Measurements from ENCODE around the gene XYLT2. TPM values are rescaled to one million over a fixed set of nuclear protein-coding genes. Genes with fewer than 3 reads are reported as not detected.
"Not testable (repeated sequence)": the region's sequence is repeated elsewhere in the genome, so short reads cannot be mapped to it uniquely, and the experiment has no call there.

XYLT2 gene
- total RNA-seq, result 18.0 TPM
- long read RNA-seq, partial matches to known transcripts, result 2 of 7 reads
- long read RNA-seq, other reads (novel, unspliced or antisense), result 1 of 7 reads

DNA sequence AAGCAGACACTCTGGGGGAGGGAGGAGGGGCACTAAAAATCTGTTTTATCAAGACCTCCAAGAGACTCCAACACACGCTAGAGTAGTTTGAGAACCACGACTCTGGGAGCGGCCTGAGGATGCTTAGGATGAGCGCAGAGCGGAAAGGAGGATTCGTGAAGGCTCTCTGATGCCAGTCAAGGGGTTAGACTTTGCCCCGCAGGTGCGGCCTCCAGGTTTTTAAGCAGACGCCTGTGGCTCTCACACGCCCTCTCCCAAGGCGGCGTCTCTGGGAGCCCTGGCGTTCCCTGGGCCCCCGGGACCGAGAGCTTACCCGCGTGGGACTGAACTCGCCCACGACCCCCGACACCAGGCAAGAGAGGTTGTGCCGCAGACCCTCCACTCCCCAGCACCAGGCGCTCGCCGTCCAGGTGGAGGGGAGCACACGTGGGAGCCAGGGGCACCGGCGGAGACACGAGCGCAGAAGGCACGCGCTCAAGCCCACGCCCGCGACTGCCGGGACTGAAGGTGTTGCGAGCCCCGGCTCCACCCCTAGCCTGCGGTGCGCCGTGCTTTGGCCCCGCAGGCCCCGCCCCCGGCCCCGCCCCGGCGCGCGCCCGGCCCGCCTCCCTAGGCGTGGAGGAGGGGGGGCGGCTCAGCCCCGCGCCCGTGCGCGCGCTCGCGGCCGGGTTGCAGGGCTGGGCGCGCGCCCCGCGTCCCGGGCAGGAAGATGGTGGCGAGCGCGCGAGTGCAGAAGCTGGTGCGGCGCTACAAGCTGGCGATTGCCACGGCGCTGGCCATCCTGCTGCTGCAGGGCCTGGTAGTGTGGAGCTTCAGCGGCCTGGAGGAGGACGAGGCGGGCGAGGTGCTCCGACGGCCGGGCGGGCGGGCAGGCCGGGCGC, at the start of gene XYLT2:
Gene XYLT2, plus strand, starts transcription at position 695 of the 881 bp plus-strand sequence. Its CDS starts 15 bp downstream, at position 710.
- intact Hi-C loops (cut with micrococcal nuclease), result no loop called here
- peak; percentile 93 for ATAC-seq
- DNase-seq, result peak; percentile 96

GRCh38 chr17:50297407-50297865, 48.5 kb upstream of the XYLT2 start:
- peak; percentile 96 for ATAC-seq
- intact Hi-C loops (cut with micrococcal nuclease), result no loop called here
- DNase-seq, result peak; percentile 84

DNA sequence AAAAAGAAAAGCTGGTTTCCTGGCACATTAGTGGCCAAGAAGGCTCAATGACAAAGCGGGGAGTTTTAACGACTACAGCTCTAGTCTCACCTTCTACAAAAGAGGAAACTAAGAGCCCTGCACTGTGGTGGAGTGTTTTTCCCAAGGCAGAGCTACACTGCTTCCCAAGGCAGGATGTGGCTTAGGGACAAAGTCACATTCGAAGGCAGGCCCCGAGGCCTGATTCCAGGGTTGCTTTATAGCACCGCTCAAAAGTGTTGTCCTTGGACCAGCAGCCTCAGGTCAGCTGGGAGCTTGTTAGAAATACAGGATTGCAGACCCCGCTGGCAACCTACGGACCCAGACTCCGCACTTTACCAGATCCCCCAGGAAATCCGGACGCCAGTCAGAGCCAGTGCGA, 47.9 kb upstream of the XYLT2 start:
- ATAC-seq (no peak), DNase-seq (no peak)
- intact Hi-C loops (cut with micrococcal nuclease), result no loop called here

DNA sequence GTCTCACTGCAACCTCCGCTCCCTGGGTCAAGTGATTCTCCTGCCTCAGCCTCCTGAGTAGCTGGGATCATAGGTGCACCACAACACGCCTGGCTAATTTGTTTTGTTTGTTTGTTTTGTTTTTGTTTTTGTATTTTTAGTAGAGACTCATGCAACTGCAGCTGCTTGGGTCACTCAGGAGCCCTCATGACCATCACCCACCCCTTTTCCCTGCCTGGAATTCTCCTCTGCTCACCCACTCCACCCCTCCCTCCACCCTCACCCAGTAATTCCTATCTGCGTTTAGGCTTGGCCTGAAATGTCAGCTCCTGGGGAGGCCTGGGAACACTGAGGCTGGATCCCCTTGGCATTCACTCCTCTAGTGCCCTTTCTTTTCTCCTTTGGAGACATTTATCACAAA, 46.1 kb upstream of the XYLT2 start:
- intact Hi-C loops (cut with micrococcal nuclease), result no loop called here
- DNase-seq, result no peak
- ATAC-seq, result no peak

- DNase-seq; ATAC-seq; intact Hi-C loops (cut with micrococcal nuclease): not testable (repeated sequence)
Observed at GRCh38 chr17:50300824-50301223, 45.1 kb upstream of the XYLT2 start.

- intact Hi-C loops (cut with micrococcal nuclease), result no loop called here
- no peak for ATAC-seq
- no peak for DNase-seq
Observed at GRCh38 chr17:50301891-50302584, 43.9 kb upstream of the XYLT2 start.

DNA sequence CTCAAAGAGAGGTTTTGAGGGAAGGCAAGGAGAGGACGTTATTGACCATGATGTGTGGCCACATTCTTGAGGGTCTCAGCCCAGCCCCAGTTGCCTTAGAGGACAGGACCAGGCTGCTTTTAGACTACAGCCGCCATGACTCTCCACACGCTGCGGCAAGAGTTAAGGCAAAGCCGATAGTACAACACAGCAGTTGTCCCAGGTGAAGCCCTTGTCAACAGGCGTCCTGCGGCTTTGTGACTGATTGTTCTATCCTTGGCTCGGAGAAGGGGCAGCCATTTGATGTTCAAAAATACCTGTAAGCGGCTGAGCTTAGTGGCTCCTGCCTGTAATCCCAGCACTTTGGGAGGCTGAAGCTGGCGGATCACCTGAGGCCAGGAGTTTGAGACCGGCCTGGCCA, 42.9 kb upstream of the XYLT2 start:
- DNase-seq, result no peak
- intact Hi-C loops (cut with micrococcal nuclease), result no loop called here
- no peak for ATAC-seq

GRCh38 chr17:50303596-50303995, 42.3 kb upstream of the XYLT2 start:
- intact Hi-C loops (cut with micrococcal nuclease), result no loop called here
- no peak for ATAC-seq

GRCh38 chr17:50304781-50305404, 41.0 kb upstream of the XYLT2 start:
- peak; percentile 35 for ATAC-seq
- intact Hi-C loops (cut with micrococcal nuclease), result no loop called here
- DNase-seq, result no peak

More at GRCh38 chr17:50303596-50303995, 42.3 kb upstream of the XYLT2 start:
- no peak for DNase-seq

GRCh38 chr17:50307654-50308053, 38.3 kb upstream of the XYLT2 start:
- no peak for ATAC-seq
- DNase-seq, result no peak
- intact Hi-C loops (cut with micrococcal nuclease), result no loop called here

- intact Hi-C loops (cut with micrococcal nuclease), result no loop called here
- DNase-seq, result no peak
- no peak for ATAC-seq
Observed at GRCh38 chr17:50308666-50309065, 37.3 kb upstream of the XYLT2 start.

DNA sequence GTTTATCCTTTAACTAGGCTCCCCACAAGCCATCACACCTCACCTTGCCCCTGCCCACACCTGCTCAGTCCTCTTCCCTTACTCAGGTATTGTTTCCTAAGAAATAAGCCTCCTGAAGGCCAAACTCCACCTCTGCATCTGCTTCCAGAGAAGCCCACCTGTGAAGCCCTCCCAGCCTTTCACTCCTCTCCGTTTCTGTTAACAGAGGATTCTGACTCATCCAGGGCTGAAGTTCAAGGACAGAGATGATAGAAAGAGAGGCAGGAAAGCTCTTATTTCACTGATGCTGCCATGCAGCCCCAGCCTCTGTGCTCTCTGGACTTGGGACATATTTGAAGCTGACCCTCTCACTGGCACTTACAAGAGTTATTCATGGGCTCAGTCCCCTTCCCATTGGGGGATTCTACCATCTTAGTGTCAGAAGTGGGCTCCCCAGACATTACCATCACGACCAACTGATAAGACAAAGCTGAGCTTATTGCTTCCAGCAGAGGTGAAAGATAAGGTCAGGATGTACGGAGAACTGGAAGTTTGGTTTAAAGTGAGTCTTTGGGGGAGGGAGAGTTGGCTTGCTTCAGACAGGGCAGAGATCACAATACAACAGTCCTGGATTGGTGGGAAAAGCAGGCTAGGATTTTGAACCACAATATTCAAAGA, 35.3 kb upstream of the XYLT2 start:
- ATAC-seq (no peak), DNase-seq (no peak)
- intact Hi-C loops (cut with micrococcal nuclease), result no loop called here

DNA sequence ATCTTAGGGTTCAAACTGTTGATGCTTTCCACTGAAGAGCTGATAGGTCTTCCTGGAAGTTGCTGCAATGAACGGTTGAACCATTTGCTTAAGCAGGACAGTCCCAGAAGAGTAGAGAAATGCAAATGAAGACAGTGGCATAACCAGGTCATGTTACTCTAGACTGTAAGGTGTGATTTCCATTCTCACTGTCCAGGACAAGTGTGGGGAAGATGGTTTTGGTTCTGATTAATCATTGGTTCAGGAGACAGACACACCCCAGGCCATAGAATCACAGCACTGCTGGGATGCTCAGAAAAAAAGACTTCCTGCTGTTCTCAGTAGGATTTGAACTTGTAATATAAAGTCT, 34.8 kb upstream of the XYLT2 start:
- intact Hi-C loops (cut with micrococcal nuclease), result no loop called here
- no peak for ATAC-seq
- no peak for DNase-seq

GRCh38 chr17:50311483-50311882, 34.4 kb upstream of the XYLT2 start:
- no peak for DNase-seq
- intact Hi-C loops (cut with micrococcal nuclease), result no loop called here
- no peak for ATAC-seq

DNA sequence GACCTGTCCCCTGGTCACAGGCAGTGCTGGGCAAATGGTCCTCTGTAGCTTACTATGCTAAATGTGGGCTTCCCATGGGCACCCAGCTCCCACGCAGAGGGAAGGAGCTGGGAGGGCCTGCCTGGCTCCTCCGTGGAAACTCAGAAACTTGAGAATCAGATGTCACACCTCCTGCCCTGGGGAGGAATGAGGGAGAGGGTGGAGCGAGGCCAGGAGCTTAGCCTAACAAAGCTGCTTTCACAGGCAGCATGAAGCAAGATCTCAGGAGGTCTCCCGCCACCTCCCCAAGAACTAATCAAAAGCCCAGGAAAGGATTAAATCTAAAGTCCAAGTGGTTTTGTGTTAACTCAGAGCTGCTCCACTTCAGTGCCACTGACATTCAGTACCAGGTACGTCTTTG, 33.6 kb upstream of the XYLT2 start:
- no peak for ATAC-seq
- DNase-seq, result no peak
- intact Hi-C loops (cut with micrococcal nuclease), result no loop called here

DNA sequence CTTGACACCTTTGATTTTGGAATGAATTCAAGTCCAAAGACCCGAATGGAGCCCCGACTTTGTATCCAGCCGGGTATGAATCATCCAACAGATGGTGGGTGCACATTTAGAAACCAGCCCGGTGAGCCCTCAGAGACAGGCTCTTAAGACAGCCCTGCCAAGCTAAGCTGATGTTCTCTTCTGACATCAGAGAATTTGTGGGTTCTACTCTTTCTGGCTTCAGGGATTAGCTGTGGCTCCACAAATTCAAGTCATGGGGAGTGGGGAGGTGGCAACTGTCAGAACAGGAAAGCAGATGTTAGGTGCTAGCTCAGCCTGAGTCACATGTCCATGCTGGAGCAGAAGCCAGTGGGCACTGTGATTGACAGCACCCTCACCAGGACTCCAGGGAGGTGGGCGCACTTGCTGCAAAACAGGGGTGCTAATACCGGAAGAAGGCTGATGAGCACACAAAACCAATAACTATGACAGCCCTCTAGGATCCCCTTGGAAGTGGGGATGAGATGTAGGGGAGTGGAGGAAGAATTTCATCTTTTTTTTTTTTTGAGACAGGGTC, 31.4 kb upstream of the XYLT2 start:
- no peak for ATAC-seq
- DNase-seq, result no peak
- intact Hi-C loops (cut with micrococcal nuclease), result no loop called here

GRCh38 chr17:50316016-50316587, 29.8 kb upstream of the XYLT2 start:
- ATAC-seq (no peak), DNase-seq (no peak)
- intact Hi-C loops (cut with micrococcal nuclease), result no loop called here

DNA sequence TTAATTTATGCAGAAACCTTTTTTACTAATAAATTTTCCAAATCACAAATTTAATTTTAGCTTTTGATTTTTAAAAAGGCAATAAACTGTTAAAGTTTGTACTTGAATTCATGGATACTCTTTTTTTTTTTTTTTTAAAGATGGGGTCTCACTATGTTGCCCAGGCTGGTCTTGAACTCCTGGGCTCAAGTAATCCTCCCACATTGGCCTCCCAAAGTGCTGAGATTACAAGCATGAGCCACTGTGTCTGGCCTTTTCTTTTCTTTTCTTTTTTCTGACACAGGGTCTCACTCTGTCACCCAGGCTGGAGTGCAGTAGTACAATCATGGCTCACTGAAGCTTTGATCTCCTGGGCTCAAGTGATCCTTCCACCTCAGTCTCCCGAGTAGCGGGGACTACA, 29.3 kb upstream of the XYLT2 start:
- not testable (repeated sequence) for DNase-seq

DNA sequence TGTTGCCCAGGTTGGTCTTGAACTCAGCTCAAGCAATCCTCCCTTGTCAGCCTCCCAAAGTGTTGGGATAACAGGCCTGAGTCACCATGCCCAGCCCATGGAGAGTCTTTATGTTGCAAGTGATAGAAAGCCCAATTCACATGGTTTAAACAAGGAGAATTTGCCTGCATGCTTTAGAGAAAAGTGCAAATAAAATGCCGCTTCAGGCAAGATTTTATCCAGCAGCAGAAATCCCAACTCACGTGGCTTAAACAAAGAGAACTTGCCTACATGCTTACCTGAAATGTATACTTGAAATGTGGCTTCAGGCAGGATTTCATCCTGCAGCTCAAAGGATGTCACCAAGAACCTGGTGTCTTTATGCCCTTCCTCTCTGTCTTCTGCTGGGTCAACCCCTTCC, 28.8 kb upstream of the XYLT2 start:
- ATAC-seq (no peak), DNase-seq (no peak)
- intact Hi-C loops (cut with micrococcal nuclease), result no loop called here

More for the DNA sequence above, 29.3 kb upstream of the XYLT2 start:
- intact Hi-C loops (cut with micrococcal nuclease); ATAC-seq: not testable (repeated sequence)

All from left ventricle myocardium superior (tissue), 1 donor.